SK-N-MC (cell line): Measurements from ENCODE around the gene GSG1L.

ENCODE experiments used
- DNase-seq: peaks from one replicate; pipeline ENCODE4 v3.0.0-alpha.2; 2011; ENCODE audit warnings: low read depth, low spot score
- H3K27ac ChIP-seq: fragments of 200-600 bp; sonication (generic); 2 replicates; pipeline ENCODE4 v1.5.1; 2016; ENCODE audit warnings: mixed run types
- H3K36me3 ChIP-seq: fragments of 200-600 bp; sonication (generic); 2 replicates; pipeline ENCODE4 v1.6.1; 2017; ENCODE audit warnings: antibody characterized with exemption, low read length, mixed read lengths; ENCODE audit not compliant: insufficient read depth
- H3K4me3 ChIP-seq: fragments of 200-600 bp; sonication (generic); 2 replicates; pipeline ENCODE4 v1.5.1; 2016
- H3K9ac ChIP-seq: fragments of 200-600 bp; sonication (generic); 2 replicates; pipeline ENCODE4 v1.8.0; 2017; ENCODE audit warnings: mixed run types, mixed read lengths; ENCODE audit not compliant: insufficient read length
- H3K9me3 ChIP-seq: fragments of 200-600 bp; sonication (generic); 2 replicates; pipeline ENCODE4 v1.6.1; 2017; ENCODE audit warnings: low read depth, mild to moderate bottlenecking, antibody characterized with exemption, low read length, moderate library complexity, mixed read lengths
- EZH2 ChIP-seq: fragments of 200-600 bp; sonication (generic); IDR thresholded peaks from one replicate; pipeline ENCODE4 v1.6.1; 2017; ENCODE audit warnings: antibody characterized with exemption
- FOXP2 ChIP-seq: optimal IDR thresholded peaks from 2 replicates; pipeline ENCODE3; 2011; ENCODE audit warnings: mild to moderate bottlenecking, moderate library complexity; ENCODE audit not compliant: insufficient read depth; ENCODE audit errors: extremely low read length, control extremely low read depth
- POLR2AphosphoS5 ChIP-seq: IDR thresholded peaks from 2 replicates; pipeline ENCODE4 v1.6.1; 2012; ENCODE audit warnings: mild to moderate bottlenecking, low read depth, low read length, borderline replicate concordance

The GSG1L gene

DNA sequence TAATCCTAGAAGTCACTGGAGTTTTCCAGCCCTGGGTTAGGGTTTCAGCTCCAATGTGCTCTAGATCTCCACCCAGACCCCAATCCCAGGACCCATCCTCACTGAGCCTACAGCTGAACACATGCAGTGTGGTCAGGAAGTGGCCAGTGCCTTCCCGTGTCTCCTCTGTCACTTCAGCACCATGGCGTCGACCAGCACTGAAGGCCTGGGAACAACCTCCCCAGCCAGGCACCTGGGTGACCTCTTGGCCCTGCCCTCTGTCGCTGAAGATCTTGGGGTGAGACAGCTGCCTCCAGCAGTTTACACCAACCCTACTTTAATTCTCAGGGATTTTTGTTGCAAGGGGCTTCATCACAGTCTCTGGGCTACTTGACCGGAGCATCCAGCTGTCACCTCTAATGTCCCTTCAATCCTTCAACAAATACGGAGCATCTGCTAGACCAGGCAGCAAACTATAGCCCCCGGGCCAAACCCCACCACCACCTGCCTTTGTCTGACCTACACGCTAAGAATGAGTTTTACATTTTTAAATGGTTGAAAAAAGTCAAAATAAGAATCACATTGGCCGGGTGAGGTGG lies 18.0 kb upstream of the GSG1L start:
- Histone ChIP-seq H3K36me3 (no peaks in the 10 kb centered on the region), H3K9ac (no peak overlapping the region), H3K27ac (no peak overlapping the region), H3K9me3 (no peaks in the 10 kb centered on the region), H3K4me3 (no peak overlapping the region)
- TF ChIP-seq EZH2 (no peak), FOXP2 (no peak), POLR2AphosphoS5 (no peak)
- DNase-seq, result no peak

DNA sequence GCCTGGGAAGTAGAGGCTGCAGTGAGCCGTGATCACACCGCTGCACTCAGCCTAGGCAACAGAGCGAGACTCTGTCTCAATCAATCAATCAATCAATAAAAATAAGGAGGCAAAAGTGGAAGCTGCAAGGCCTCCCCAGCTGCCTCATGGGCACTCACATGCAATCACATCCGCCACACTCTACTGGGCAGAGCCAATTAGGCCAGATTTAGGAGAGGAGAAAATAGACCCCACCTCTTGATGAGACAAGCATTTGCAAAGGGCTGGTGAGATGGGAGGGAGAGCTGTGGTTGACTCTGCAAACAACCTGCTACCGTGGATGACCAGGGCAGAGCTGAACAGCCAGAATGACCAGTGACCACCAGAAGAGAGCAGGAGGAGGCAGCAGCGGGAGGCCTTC lies 14.7 kb upstream of the GSG1L start:
- Histone ChIP-seq H3K36me3 (no peaks in the 10 kb centered on the region), H3K27ac (no peak overlapping the region), H3K9ac (no peak overlapping the region), H3K4me3 (no peak overlapping the region), H3K9me3 (no peaks in the 10 kb centered on the region)
- no peak for DNase-seq
- TF ChIP-seq POLR2AphosphoS5 (no peak), FOXP2 (no peak), EZH2 (no peak)

DNA sequence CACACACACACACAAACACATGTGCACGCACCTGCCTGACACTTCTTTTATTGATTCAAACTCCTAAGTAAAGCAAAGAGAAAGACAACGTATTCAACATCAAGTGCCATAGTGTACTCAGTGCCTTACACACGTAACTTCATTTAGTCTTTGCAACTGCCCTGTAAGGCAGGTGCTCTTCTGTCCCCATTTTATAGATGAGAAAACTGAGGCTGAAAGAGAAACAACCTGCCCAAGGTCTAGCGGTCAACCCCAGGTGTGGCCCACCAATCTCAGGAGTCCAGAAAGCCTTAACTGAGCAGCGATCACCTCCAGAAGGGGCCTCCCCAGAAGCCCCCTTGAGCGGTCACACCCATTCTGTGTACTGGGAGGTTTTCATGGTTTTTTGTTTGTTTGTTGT lies 10.3 kb upstream of the GSG1L start:
- H3K4me3 ChIP-seq, result no peak overlapping the region
- no peaks in the 10 kb centered on the region for H3K9me3 ChIP-seq
- DNase-seq, result no peak
- no peak for TF ChIP-seq POLR2AphosphoS5
- TF ChIP-seq FOXP2, result no peak
- TF ChIP-seq EZH2, result no peak
- no peak overlapping the region for H3K27ac ChIP-seq
- no peaks in the 10 kb centered on the region for H3K36me3 ChIP-seq
- H3K9ac ChIP-seq, result no peak overlapping the region

DNA sequence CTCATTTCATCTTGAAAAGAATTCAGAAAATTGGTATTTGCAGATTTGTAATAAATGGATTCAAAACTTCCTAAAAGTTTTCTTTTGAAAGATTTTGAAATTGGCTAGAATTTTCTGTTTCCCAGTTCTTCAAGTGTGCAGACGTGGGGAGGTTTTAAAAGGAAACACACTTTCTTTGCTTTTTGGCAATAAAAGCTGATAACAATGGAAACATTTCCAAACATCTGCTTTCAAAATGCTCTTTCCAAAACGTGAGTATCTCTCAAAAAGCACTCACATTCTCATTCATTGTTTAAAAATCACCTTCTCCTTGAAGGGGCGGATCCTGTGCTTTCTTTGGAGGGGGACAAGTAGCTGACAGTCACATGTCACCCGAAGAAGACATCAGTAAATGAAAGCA lies 8.6 kb upstream of the GSG1L start:
- DNase-seq, result no peak
- no peaks in the 10 kb centered on the region for H3K36me3 ChIP-seq
- H3K4me3 ChIP-seq, result no peak overlapping the region
- no peak overlapping the region for H3K9ac ChIP-seq
- no peak overlapping the region for H3K27ac ChIP-seq
- H3K9me3 ChIP-seq, result no peaks in the 10 kb centered on the region
- TF ChIP-seq EZH2, result no peak
- no peak for TF ChIP-seq FOXP2
- TF ChIP-seq POLR2AphosphoS5, result no peak

DNA sequence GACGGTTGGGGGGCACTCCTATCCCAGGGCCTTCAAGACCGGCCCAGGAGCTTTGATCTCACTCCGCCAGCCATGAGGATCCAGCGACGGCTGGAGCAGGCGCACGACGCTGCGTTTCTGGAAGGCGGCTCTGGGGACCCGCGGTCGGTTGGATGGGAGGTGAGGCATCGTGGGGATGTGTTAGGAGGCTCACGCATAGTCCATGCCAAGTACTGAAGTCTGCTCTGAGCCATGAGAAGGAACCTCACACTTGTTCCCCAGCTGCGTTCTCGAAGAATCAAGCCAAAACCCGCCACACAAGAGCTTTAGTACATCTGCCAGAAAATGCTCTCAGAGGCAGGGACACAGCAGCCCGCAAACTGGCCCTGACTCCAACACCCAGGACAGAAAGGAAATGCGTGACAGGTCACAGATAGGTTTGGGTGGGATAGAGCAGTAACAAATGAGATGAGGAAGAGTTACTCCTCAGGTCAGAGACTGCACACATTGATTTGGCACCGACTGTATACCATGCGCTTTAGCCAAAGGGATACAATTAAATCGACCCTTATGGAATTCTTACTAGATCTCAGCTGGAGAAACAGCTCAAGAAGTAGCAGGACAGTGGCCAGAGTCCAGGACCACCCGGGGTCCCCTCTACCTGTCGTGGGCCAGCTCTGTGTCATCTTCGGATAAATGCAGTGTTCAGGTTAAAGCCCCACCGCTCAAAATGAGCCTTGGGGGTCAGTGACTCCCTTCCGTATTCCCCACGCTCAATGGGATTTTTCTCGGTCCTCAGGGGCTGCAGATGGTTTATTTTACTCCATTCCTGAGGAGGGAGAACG lies 6.7 kb upstream of the GSG1L start:
- TF ChIP-seq EZH2 (no peak), FOXP2 (no peak), POLR2AphosphoS5 (no peak)
- Histone ChIP-seq H3K27ac (no peak overlapping the region), H3K9ac (no peak overlapping the region), H3K36me3 (no peaks in the 10 kb centered on the region), H3K9me3 (no peaks in the 10 kb centered on the region), H3K4me3 (no peak overlapping the region)
- DNase-seq, result no peak

DNA sequence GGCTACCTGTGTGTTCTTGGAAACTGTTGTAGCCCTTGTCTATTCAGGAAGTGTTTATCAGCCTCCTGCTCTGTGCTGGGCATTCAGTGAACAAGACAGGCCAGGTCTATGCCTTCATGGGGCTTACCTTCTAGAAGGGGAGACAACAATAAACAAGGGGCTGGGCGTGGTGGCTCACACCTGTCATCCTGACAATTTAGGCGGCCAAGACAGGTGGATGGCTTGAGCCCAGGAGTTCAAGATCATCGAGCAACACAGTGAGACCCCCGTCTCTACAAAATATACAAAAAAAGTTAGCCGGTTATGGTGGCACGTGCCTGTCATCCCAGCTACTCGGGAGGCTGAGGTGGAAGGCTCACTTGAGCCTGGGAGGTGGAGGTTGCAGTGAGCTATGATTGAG lies 5.5 kb upstream of the GSG1L start:
- H3K9me3 ChIP-seq, result no peaks in the 10 kb centered on the region
- no peaks in the 10 kb centered on the region for H3K36me3 ChIP-seq
- no peak for TF ChIP-seq EZH2
- TF ChIP-seq POLR2AphosphoS5, result no peak
- no peak for TF ChIP-seq FOXP2
- H3K9ac ChIP-seq, result no peak overlapping the region
- no peak overlapping the region for H3K27ac ChIP-seq
- H3K4me3 ChIP-seq, result no peak overlapping the region
- DNase-seq, result no peak

DNA sequence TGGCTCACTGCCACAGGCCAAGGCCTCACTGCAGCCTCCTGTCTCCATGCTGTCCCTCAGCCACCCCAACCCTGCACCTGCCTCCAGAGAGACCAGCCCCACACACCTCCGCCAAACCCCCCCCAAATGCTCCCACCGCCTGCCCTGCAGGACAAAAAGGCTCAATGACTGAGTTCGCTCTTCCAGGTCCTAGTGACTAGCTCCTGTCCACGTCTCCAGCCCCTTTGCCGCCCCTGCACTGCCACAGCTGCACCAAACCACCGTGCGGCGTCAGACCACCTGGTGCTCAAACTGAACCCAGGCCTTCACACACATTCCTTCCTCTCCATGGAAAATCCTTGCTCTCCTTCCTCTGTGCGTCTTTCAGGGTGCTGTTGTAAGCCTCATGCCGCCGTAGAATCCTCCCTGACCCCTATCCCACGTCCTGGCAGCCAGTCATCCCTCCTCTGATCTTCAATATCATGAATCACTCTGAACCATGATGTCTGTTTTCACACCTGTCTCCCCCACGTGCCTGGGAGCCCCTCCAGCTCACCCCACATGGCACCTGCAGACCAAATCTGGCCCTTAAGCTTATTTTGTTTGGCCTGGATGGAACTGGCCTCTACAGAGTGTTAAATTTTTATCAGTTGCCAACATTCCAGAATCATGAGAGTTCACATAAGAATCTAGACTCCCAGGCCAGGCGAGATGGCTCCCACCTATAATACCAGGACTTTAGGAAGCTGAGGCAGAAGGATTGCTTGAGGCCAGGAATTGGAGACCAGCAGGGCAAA lies 4.3 kb upstream of the GSG1L start:
- no peak for DNase-seq
- Histone ChIP-seq H3K9me3 (no peaks in the 10 kb centered on the region), H3K27ac (no peak overlapping the region), H3K36me3 (no peaks in the 10 kb centered on the region), H3K9ac (no peak overlapping the region), H3K4me3 (no peak overlapping the region)
- TF ChIP-seq EZH2 (no peak), POLR2AphosphoS5 (no peak), FOXP2 (no peak)

DNA sequence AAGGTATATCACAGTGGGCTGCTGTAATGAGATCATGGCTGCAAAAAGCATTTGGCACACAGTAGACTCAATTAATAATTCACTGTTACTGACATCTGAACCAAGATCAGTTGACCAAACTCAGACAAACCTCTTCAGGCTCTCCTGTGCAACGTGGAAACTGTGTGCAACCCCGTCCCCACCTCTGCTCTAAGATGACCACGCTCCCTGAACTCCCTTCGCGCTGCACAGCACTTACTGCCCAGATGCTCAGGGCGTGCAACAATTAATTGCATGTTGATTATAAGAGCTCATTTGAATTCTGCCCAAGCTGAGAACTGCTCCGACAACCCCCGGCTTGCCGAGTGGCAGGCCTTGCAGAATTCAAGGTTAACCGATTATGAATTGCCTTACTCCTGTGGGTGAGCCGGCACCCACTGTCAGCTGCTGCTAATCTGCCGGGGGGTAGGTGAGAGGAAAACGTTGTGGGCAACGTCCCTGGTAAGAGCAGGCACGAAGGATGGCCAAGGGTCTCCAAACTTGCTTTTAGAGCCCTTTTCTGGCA lies 1.3 kb upstream of the GSG1L start:
- Histone ChIP-seq H3K9ac (no peak overlapping the region), H3K27ac (no peak overlapping the region), H3K4me3 (no peak overlapping the region), H3K36me3 (no peaks in the 10 kb centered on the region), H3K9me3 (no peaks in the 10 kb centered on the region)
- TF ChIP-seq FOXP2 (no peak), POLR2AphosphoS5 (no peak), EZH2 (no peak)
- no peak for DNase-seq
